ENCODE results near the gene ZBED4.

ZBED4 gene

GRCh38 chr22:49861642-49862495, 8.2 kb downstream of the ZBED4 start:
- POLR2A ChIA-PET, result no interaction called here
- no peak for TF ChIP-seq CTCF (IDR thresholded peaks at IDR 0.05; ENCODE audit: insufficient read depth, low read length, missing control alignments)
- no peak for DNase-seq (ENCODE audit: low read depth, low spot score)
- H3K4me3 ChIP-seq (ENCODE audit: low read depth, low read length), result no peak overlapping the region
- CTCF ChIA-PET, result no interaction called here

GRCh38 chr22:49862496-49862776, 8.8 kb downstream of the ZBED4 start:
- ChIA-PET POLR2A (no interaction called here), CTCF (no interaction called here)
- DNase-seq (ENCODE audit: low read depth, low spot score), result no peak
- H3K4me3 ChIP-seq (ENCODE audit: low read depth, low read length), result no peak overlapping the region
- TF ChIP-seq CTCF (IDR thresholded peaks at IDR 0.05; ENCODE audit: insufficient read depth, low read length, missing control alignments), result no peak

- H3K4me3 ChIP-seq (ENCODE audit: low read depth, low read length), result no peak overlapping the region
- ChIA-PET POLR2A (no interaction called here), CTCF (interaction anchor here (1.1 kb wide), 1 partner anchor 9 kb away, joined by 3 read pairs; no protein-coding TSS in a partner anchor)
- TF ChIP-seq CTCF (IDR thresholded peaks at IDR 0.05; ENCODE audit: insufficient read depth, low read length, missing control alignments), result no peak
- no peak for DNase-seq (ENCODE audit: low read depth, low spot score)
Measured at GRCh38 chr22:49863931-49864330, 10.3 kb downstream of the ZBED4 start.

GRCh38 chr22:49865156-49865555, 11.5 kb downstream of the ZBED4 start:
- DNase-seq (ENCODE audit: low read depth, low spot score), result no peak
- H3K4me3 ChIP-seq (ENCODE audit: low read depth, low read length), result no peak overlapping the region
- ChIA-PET CTCF (no interaction called here), POLR2A (no interaction called here)
- TF ChIP-seq CTCF (IDR thresholded peaks at IDR 0.05; ENCODE audit: insufficient read depth, low read length, missing control alignments), result no peak

- H3K4me3 ChIP-seq (ENCODE audit: low read depth, low read length), result no peak overlapping the region
- DNase-seq (ENCODE audit: low read depth, low spot score), result no peak
- CTCF ChIA-PET, result no interaction called here
- POLR2A ChIA-PET, result no interaction called here
- no peak for TF ChIP-seq CTCF (IDR thresholded peaks at IDR 0.05; ENCODE audit: insufficient read depth, low read length, missing control alignments)
Measured at GRCh38 chr22:49866134-49866533, 12.5 kb downstream of the ZBED4 start.

- ChIA-PET CTCF (no interaction called here), POLR2A (no interaction called here)
- H3K4me3 ChIP-seq (ENCODE audit: low read depth, low read length), result no peak overlapping the region
- DNase-seq (ENCODE audit: low read depth, low spot score), result no peak
- TF ChIP-seq CTCF (IDR thresholded peaks at IDR 0.05; ENCODE audit: insufficient read depth, low read length, missing control alignments), result no peak
Measured at GRCh38 chr22:49866646-49867045, 13.0 kb downstream of the ZBED4 start.
